Right hindlimb (tissue), 1 donor: ENCODE measurements around the gene OSBPL1A.

Experiments used
- DNase-seq: peaks from one replicate; pipeline ENCODE4 v3.0.0-alpha.2; 2018

Gene OSBPL1A

DNA sequence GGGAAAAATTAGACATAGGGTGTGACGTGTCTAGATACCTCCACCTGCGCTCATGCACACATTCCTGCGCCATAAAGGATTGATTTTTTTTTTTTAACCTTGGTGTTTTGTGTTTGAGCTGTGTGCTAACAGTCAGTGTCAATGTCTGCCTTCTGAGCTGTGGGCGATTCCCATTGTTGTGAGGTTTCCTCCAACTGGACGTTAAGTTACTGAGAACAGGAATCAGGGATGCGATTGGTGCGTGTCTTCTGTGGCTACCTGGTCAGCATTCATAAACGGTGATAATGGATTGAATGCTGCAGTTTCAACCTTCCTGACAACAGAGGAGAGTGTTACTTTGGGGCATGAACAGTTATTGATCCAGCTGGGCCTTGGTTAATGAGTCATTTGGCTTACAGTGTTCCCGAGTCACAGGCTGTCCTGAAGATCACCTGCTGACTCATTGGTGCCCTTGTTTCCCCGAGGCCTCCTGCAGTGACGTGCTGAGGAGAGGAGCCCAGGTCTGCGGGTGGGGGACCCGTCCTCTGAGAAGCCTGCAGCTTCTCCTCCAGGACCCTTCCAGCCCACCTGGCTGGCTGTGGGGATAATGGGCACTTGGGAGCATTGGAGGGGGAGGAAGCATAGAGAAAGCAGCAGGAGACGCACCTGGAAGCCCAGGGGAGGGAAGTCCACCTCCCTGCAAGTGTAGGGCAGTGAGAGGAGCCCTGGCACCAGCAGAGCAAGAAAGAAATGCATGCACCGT lies 284.6 kb downstream of the OSBPL1A start:
- no peak for DNase-seq

DNA sequence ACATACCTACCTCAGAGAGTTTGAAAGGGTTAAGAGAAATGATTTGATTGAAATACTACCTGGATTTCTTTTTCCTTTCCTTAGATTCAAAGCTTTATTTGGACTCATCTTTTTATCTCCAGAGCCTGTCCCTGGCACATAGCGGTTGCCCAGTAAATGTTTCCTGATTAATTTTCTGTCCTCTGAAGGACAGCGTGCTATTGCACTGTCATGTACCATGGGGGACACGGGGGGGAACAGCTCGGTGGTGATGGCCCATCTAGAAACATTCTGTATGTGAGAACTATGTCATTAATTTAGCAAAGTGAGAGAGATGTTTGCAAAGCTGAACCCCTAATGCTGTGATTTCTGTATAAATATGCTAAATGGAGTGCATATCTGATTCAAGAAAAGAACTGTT lies 285.2 kb downstream of the OSBPL1A start:
- no peak for DNase-seq
